Uterus (tissue), 2 donors: ENCODE measurements around the gene SFXN4.

Experiments
- POLR2A ChIP-seq, 2 donors: fragments of 450-650 bp; IDR thresholded peaks; one replicate each; pipeline ENCODE4 v1.6.1; 2016; ENCODE audit warnings: antibody characterized with exemption in 2 of 2, mild to moderate bottlenecking in 1 of 2, moderate library complexity in 1 of 2
- TF ChIP-seq, protein P1 (sequence below), 4 experiments: fragments of 200-600 bp in 2 of 4; fragments of 450-650 bp in 2 of 4; sonication (generic) in 2 of 4; IDR thresholded peaks; one replicate each; pipeline ENCODE4 v1.5.1; 2016 to 2019; ENCODE audit warnings: antibody characterized with exemption in 4 of 4, mild to moderate bottlenecking in 2 of 4, moderate library complexity in 1 of 4

DNA sequence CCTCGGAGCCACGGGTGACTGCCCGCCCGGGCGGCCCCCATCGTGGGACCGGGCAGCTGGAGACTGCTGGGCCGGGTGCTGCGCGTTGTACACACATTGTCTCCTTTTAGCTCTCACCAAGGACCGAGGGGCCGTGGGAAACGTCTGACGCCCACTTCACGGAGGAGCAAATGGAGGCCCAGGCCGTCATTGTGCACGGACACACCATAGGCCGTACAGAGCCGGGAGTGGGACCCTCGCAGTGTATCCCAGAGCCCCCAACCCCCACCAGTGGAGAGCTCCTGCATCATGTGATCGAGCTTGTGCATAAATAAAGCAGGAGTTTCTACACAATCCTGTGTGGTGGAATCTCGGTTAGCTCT, 60.9 kb downstream of the SFXN4 start:
- TF ChIP-seq, protein P1, sequence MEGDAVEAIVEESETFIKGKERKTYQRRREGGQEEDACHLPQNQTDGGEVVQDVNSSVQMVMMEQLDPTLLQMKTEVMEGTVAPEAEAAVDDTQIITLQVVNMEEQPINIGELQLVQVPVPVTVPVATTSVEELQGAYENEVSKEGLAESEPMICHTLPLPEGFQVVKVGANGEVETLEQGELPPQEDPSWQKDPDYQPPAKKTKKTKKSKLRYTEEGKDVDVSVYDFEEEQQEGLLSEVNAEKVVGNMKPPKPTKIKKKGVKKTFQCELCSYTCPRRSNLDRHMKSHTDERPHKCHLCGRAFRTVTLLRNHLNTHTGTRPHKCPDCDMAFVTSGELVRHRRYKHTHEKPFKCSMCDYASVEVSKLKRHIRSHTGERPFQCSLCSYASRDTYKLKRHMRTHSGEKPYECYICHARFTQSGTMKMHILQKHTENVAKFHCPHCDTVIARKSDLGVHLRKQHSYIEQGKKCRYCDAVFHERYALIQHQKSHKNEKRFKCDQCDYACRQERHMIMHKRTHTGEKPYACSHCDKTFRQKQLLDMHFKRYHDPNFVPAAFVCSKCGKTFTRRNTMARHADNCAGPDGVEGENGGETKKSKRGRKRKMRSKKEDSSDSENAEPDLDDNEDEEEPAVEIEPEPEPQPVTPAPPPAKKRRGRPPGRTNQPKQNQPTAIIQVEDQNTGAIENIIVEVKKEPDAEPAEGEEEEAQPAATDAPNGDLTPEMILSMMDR (IDR thresholded peaks at IDR 0.05): no peak
- no peak for TF ChIP-seq POLR2A (IDR thresholded peaks at IDR 0.05)
